ENCODE data around the gene SRL. TPM values are rescaled to one million over a fixed set of nuclear protein-coding genes. Genes with fewer than 3 reads are reported as not detected.

Gene SRL
- total RNA-seq, 1 donor from 2014 or later: 0.40 TPM

DNA sequence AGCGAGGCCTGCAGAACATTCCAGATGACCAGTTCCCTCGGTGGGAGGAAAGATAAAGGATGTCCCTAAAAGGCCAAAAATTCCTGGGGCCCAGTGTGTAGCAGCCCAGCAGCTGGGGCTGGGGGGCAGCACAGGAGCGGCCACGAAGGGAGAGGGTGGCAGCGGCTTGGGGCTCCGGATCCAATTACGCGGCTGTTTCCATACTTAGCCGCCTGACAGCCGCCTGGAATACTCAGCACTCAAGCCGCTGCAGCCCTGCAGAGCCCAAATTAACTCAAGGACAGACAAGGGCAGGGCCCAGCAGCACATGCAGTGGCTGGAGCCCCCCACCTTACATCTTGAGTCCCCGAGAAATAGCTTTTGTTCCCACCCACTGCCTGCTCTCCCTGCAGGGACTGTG lies 1.3 kb downstream of the SRL start:
- no peak for DNase-seq (ENCODE audit: low read depth, low spot score)
- TF ChIP-seq, protein P1, sequence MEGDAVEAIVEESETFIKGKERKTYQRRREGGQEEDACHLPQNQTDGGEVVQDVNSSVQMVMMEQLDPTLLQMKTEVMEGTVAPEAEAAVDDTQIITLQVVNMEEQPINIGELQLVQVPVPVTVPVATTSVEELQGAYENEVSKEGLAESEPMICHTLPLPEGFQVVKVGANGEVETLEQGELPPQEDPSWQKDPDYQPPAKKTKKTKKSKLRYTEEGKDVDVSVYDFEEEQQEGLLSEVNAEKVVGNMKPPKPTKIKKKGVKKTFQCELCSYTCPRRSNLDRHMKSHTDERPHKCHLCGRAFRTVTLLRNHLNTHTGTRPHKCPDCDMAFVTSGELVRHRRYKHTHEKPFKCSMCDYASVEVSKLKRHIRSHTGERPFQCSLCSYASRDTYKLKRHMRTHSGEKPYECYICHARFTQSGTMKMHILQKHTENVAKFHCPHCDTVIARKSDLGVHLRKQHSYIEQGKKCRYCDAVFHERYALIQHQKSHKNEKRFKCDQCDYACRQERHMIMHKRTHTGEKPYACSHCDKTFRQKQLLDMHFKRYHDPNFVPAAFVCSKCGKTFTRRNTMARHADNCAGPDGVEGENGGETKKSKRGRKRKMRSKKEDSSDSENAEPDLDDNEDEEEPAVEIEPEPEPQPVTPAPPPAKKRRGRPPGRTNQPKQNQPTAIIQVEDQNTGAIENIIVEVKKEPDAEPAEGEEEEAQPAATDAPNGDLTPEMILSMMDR (conservative IDR thresholded peaks at IDR 0.05): no peak
- Mint-ChIP-seq H3K9me3 (no peaks in the 10 kb centered on the region), H3K27me3 (ENCODE audit: low read depth) (no peaks in the 10 kb centered on the region), H3K27ac (ENCODE audit: unreplicated experiment) (no peak overlapping the region), H3K4me3 (no peak overlapping the region), H3K4me1 (peaks cover 17% of the 10 kb centered on the region), H3K36me3 (ENCODE audit: low read depth) (no peaks in the 10 kb centered on the region)

DNA sequence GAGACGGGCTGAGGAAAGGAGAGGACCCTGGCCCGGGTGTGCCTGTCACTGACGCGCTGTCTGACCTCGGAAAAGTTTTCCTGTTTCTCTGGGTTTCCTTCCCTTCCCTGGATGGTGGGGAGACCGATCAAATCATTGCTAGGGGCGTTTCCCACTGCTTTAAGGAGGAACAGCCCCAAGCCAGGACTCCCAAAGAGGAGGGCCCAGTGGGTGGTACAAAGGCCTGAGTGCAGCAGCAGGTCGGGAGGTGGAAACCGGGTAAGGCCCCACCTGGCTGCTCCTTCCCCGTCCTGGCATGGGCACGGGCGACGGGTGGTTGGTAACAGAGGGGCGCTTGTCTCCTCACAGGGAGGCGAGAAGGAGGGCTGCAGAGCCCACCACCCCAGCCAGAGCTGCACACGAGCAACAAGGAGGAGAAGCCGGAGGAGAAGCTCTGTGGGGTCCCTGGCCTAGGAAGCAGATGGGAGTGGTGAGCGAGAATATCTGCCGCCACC lies 2.2 kb downstream of the SRL start:
- TF ChIP-seq, protein P1 (conservative IDR thresholded peaks at IDR 0.05): no peak
- no peaks in the 10 kb centered on the region for H3K9me3 Mint-ChIP-seq
- H3K27me3 Mint-ChIP-seq (ENCODE audit: low read depth): no peaks in the 10 kb centered on the region
- H3K36me3 Mint-ChIP-seq (ENCODE audit: low read depth): no peaks in the 10 kb centered on the region
- no peak overlapping the region for H3K27ac Mint-ChIP-seq (ENCODE audit: unreplicated experiment)
- H3K4me3 Mint-ChIP-seq: no peak overlapping the region
- DNase-seq (ENCODE audit: low read depth, low spot score): no peak
- H3K4me1 Mint-ChIP-seq: peaks cover 17% of the 10 kb centered on the region

DNA sequence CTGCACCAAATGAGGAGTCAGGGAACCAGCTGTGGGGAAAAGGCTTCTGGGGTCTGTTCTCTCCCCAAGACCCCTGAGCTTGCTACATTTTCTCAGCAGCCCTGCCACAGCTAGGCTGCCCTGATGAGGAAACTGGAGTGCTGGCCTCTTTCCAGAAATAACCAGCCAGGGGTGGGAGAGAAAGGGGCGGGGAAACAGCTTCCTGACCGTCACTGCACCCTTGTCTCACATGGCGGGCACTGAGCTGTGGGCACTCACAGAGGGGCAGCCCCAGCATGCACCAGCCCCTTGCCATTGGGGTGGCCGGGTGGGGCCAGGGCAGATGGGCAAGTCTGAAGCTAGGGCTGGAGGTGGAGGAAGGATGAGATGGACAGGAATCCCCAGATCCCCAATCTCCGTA lies 2.9 kb downstream of the SRL start:
- H3K9me3 Mint-ChIP-seq: no peaks in the 10 kb centered on the region
- TF ChIP-seq, protein P1 (conservative IDR thresholded peaks at IDR 0.05): no peak

DNA sequence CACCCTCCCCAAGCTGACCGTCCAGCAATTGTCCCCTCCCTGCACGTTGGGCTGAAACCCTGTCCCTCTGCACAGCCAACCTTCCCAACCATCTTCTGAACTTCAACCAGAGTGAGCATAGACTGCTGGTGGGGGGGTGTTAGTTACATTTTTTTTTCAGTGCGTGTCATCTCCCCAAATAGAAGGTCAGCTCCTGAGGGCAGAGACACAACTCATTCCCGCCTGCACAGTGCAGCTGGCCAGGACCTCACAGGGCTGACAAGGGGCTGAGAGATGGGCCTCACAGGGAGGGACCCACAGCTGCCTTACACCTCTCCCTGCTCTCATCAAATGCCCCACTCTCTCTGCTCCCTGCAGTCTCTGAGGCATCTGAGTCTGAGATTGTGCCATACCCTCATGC lies 8.4 kb downstream of the SRL start:
- DNase-seq (ENCODE audit: low read depth, low spot score): no peak
- H3K27ac Mint-ChIP-seq (ENCODE audit: unreplicated experiment): no peak overlapping the region

More for the DNA sequence above, 2.9 kb downstream of the SRL start:
- Mint-ChIP-seq H3K27me3 (ENCODE audit: low read depth) (no peaks in the 10 kb centered on the region), H3K27ac (ENCODE audit: unreplicated experiment) (peak overlapping the region; percentile 35), H3K36me3 (ENCODE audit: low read depth) (no peaks in the 10 kb centered on the region), H3K4me3 (no peak overlapping the region), H3K4me1 (peaks cover 12% of the 10 kb centered on the region)
- DNase-seq (ENCODE audit: low read depth, low spot score): no peak

DNA sequence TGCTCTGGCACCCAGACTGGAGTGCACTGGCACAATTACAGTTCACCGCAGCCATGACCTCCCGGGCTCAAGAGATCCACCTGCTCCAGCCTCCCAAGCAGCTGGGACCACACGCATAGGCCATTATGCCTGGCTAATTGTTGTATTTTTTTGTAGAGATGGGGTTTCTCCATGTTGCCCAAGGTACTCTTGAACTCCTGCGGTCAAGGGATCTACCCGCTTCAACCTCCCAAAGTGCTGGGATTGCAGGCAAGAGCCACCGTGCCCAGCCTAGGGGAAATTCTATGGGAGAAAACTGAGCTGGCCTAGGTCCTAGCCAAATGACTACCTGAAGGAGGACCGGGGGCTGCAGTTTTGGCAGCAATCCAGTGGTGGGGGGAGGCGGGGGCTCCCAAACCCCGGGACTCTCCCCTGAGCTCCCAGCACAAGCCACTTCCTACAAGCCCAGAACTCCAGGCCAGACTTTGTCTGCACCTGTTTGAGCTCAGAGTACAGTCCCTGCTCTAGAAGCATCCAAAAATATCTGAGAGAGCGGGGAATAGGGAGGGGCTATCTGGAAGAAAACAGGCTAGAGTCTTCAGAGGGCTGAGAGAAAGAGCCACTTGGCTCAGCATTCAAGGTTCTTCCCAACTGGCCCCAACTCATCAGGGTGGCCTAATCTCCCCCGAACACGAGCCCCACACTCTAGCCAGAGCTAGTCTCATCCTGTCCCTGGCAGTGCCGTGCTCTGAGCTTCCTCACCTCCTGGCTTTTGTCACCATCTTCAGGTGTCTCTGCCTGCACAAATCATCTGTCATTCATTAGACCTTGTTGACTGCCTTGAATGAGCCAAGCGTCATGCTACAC lies 9.1 kb downstream of the SRL start:
- Mint-ChIP-seq H3K4me3 (no peak overlapping the region), H3K36me3 (ENCODE audit: low read depth) (no peaks in the 10 kb centered on the region), H3K27me3 (ENCODE audit: low read depth) (no peaks in the 10 kb centered on the region), H3K9me3 (no peaks in the 10 kb centered on the region), H3K27ac (ENCODE audit: unreplicated experiment) (no peak overlapping the region), H3K4me1 (no peaks in the 10 kb centered on the region)
- TF ChIP-seq, protein P1 (conservative IDR thresholded peaks at IDR 0.05): no peak
- no peak for DNase-seq (ENCODE audit: low read depth, low spot score)

More for the DNA sequence above, 8.4 kb downstream of the SRL start:
- Mint-ChIP-seq H3K4me1 (no peaks in the 10 kb centered on the region), H3K27me3 (ENCODE audit: low read depth) (no peaks in the 10 kb centered on the region), H3K36me3 (ENCODE audit: low read depth) (no peaks in the 10 kb centered on the region), H3K4me3 (no peak overlapping the region), H3K9me3 (no peaks in the 10 kb centered on the region)
- TF ChIP-seq, protein P1 (conservative IDR thresholded peaks at IDR 0.05): no peak
